ENCODE data around the gene TAOK3.
"Not testable (repeated sequence)": the region's sequence is repeated elsewhere in the genome, so short reads cannot be mapped to it uniquely, and the experiment has no call there.

TAOK3 gene

DNA sequence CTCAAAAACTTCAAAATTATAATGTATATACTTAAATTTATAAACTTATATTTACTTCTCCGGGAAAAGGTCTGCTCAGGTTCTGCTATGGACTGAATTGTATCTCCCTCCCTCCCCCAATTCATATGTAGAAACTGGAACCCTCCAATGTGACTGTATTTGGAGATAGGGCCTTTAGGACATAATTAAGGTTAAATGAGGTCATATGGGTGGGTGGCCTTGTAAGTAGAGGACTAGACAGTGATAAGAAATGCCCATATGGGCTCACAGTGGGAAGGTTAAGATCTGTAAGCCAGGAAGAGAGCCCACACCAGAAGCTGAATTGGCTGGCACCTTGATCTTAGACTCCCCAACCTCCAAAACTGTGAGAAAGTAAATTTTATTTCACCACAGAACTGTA lies 84.5 kb downstream of the TAOK3 start:
- no peak for DNase-seq

DNA sequence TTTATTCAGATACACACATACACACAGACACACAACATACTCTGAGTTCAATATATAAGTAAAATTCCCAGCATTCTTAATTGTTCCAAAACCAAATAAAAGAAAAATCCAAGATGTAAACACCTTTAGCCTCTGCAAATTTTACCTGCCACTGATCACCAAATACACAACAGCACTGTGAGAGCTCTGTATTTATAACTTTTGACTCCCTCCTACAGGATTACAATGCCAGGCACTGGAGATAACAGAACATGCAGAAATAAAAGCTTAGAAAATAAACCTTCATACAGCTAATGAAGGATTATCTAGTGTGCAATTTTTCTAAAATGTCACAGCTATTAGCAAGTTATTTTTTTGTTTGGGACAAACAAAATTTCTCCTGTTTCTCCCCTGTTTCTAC lies 85.0 kb downstream of the TAOK3 start:
- DNase-seq = no peak

DNA sequence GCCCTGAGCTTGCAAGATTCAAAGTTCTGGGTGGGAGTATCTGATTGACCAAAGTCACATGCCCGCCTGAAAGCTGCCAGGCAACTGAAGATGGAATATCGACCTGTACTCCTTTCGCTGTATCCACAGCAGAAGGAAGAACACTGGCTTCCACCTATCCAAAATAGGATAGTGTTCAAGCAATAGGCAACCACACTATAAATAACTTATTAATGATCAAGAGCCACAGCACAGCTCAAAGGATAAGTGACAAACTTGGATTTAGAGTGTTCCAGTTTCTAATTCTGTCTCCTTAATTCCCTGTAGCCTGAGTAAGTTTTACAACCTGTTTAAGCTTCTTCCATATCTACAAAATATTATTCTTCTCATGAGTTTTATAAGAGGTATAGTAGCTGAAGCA lies 89.9 kb downstream of the TAOK3 start:
- no peak for DNase-seq

DNA sequence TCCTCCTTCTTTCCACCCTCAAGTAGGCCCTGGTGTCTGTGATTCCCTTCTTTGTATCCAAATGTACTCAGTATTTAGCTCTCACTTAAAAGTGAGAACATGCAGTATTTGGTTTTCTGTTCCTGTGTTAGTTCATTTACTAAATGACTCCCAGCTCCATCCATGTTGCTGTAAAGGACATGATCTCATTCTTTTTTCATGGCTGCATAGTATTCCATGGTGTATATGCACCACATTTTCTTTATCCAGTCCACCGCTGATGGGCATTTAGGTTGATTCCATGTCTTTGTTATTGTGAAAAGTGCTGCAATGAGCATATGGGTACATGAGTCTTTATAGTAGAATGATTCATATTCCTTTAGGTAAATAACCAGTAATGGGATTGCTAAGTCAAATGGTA lies 94.4 kb downstream of the TAOK3 start:
- DNase-seq = not testable (repeated sequence)

DNA sequence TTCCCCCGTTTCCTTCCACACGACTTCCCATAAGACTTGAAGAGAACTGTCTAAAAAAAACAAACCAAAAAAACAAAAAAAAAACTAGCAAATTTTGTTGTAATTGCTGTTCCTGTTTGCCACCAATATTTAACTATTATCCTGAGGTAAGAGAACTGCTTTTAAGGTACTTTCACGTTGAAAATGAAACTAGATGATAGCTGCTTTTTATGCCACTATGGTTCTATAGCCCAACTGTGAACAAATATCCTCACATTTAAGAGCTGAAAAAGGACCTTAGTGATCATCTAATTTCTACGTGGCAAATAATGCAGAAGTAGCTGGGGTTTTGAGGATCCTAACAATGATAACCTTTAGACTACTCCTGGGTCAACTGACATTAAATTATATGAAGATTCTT lies 98.6 kb downstream of the TAOK3 start:
- DNase-seq = no peak

DNA sequence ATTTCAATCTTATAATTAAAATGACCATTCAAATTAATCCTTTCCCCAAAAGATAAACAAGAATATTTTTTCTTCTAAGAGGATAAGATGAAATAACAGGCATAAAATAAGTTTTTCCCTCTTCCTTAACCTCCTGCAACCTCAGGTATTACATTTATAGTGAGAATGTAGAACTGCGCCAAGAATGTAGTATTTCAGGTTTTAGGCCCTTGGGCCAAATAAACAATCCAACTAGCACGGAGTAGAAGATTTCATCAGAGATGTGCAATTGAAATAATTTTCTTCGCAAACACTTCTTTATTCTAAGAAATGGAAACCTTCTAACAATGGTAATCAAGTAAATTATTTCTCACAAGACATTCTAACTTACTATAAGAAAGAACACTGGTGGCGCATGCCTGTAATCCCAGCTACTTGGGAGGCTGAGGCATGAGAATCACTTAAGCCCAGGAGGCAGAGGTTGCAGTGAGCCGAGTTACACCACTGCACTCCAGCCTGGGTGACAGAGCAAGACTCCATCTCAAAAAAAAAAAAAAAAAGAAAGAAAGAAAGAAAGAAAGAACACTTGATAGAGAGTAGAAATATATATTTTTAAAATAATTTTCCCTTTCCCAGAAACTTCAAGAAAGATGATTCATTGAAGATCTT lies 100.8 kb downstream of the TAOK3 start:
- DNase-seq = no peak

DNA sequence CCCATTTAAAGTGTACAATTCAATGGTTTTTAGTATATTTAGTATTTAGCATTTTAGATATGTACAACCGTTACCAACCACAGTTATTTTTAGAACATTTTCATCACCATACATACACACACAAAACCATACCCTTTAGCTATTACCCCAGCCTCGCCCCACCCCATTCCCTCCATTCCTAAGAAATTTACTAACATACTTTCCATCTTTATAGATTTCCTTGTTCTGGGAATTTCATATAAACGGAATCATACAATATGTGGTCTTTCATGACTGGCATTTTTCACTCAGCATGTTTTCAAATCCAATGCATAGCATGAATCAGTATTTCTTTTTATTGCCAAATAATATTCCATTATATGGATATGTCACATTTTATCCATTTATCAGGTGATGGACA lies 101.5 kb downstream of the TAOK3 start:
- no peak for DNase-seq

DNA sequence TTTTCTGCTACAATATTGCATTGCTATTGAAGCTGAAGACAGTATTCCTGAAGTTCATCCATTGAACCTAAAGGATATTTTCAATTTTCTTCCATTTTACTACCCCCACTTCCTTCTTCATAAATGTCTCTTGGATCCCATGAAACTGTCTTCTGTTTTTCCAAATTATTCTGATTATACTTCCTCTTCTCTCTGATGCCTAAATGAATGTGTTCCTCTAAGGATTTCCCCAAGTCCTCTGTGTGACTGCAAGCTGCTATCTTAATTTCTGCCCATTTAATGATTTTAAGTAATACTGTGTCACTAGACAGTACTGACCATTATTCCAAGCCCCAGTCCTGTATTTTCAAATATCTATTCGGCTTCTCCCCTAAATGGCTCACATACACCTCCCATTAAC lies 102.9 kb downstream of the TAOK3 start:
- DNase-seq = no peak

DNA sequence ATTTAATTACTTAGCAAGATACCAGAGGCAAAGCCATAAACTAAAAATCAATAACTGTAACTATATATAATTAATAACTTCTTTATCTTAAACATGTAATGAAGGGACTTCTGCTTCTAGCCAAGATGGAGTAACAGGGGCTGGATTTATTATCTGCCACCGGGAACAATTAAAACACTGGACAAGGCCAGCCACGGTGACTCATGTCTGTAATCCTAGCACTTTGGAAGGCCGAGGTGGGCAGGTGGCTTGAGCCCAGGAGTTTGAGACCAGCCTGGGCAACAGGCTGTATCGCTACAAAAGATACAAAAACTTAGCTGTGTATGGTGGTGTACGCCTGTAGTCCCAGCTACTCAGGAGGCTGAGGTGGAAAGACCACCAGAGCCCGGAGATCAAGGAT lies 113.6 kb downstream of the TAOK3 start:
- DNase-seq = no peak

DNA sequence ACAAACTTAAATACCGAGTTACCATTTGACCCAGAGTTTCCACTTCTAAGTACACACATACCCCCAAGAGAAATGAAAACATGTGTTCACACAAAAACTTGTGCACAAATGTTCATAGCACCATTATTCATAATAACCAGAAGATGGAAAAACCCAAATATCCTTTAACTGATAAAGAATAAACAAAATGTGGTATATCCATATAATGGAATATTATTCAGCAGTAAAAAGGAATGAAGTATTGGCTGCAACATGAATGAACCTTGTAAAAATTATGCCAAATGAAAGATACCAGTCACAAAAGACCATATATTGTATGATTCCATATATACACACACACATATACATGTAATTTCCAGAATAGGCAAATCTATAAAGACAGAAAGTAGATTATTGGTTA lies 116.4 kb downstream of the TAOK3 start:
- no peak for DNase-seq

DNA sequence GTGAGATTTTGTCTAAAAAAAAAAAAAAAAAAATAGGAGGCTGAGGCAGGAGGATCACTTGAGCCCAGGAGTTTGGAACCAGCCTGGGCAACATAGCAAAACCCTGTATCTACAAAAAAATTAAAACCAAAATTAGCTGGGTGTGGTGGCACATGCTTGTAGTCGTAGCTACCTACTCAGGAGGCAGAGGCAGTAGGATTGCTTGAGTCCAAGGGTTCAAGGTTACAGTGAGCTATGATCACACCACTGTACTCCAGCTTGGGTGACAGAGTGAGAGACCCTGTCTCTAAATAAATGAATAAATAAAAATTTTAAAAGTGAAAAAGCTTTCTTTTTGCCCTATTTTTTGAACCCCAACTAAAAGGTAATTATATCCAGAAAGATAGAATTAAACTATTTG lies 123.2 kb downstream of the TAOK3 start:
- no peak for DNase-seq

DNA sequence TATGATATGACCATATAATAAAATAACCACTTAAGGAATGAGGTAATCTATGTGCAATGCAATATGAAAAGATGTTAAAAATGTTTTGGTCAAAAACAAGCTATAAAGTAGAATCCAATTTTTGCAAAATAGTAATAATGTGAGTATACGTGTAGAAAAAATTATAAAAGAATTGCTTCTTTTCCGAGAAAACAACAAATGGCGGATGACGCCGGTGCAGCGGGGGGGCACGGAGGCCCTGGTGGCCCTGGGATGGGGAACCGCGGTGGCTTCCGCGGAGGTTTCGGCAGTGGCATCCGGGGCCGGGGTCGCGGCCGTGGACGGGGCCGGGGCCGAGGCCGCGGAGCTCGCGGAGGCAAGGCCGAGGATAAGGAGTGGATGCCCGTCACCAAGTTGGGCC lies 126.8 kb downstream of the TAOK3 start:
- not testable (repeated sequence) for DNase-seq

DNA sequence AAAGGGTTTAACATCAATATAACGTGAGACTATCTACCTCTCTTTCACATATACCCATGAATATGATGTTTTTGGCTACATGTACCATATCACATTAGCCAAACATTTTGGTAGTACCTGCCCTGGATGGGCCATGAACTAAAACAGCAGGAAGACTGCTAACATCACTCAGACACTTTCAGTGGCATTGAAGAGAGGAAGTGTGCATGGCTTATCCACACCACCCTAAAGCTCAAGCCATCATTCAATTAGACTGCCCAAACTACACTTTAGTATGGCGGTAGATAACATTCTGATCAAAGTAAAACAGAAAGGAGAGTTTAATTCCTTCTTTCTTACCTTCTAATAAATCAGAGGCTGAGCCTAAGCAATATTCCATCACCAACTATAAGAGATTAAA lies 133.8 kb downstream of the TAOK3 start:
- no peak for DNase-seq

DNA sequence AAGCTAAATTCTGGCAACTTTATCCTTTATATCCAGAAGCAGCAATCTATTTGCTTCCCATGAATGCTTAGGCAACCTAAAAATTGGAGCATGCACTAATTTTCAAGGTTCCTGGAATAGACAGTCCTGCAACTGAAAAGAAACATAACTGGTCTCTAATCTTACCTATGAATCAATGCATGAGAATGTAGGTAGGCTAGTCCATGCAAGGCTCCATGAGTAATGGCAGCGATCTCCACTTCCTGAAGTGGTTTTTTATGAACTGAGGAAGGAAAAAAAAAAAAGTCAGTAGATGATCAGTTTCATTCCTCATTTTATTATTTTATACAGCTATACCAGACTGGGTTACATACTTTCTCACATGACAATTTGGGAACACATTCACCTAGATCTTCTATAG lies 134.8 kb downstream of the TAOK3 start:
- no peak for DNase-seq

DNA sequence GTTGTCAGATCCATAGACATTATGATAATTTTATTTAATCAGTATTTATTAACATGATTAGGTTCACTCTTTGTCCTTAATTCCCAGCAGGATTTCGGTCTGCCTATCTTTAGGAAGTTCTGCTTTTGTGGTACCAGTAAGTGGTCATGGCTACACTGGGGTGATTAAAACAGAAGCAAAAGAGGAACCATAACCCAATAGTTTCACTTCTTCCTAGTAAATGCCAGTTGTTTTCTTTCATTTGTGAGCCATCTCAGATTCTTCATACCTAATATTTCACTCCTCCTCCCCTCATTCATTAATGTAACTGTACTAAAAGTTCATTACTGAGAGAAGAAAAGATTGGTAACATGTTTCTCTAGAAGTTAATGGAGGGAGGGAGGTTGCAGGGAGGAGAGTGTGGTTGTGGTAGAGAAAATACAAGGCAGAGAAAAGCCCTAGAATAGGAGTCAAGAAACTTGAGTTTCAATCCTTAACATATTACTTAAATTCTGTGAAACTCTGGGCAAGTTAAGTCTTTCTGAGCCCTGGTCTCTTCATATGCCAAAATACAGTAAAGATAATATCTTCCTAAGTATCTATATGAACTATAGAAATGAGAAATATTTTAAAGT lies 135.5 kb downstream of the TAOK3 start:
- DNase-seq = no peak

DNA sequence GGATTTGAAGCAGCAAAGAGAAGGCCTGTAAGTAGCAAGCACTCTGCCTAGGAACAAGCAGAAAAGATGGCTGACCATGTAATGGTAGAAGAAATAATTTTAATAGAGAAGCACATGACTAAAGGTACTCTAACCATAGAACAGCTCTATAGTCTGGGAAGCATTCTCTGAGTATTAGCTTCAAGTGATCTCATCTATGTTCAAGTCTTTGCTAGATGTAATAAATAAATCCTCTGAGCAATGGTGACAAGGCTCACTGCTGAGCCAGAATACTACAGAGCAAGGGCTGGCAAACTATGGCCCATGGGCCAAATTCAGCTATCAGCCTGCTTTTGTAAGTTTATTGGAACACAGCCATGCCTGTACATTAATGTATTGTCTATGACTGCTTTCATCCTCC lies 152.0 kb downstream of the TAOK3 start:
- no peak for DNase-seq

DNA sequence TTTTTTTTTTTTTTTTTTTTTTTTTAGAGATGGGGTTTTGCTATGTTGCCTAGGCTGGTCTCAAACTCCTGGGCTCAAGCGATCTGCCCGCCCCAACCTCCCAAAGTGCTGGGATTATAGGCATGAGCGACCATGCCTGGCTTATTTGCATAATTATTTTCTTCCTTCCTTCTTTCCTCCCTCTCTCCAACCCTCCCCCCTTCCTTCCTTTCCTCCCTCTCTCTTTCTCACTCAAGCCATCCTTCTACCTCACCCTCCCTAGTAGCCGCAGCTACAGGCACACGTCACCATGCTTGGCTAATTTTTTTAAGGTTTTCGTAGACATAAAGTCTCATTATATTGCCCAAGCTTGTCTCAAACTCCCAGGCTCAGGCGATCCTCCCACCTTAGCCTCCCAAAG lies 152.9 kb downstream of the TAOK3 start:
- no peak for DNase-seq

DNA sequence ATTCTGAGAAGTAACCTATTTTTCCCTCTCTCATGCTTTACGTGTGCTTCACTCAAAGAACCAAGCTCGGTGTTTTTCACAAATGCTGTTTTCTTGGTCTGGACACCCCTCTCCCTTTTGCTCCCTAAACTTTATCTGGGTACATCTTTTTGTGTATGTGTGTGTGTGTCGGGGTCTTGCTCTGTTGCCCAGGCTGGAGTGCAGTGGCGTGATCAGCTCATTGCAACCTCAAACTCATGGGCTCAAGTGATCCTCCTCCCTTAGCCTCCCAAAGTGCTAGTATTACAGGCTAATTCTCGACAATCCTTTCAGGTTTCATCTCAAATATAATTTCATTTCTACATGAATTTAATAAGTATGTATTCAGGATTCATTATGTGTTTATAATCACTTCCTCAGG lies 153.6 kb downstream of the TAOK3 start:
- no peak for DNase-seq

DNA sequence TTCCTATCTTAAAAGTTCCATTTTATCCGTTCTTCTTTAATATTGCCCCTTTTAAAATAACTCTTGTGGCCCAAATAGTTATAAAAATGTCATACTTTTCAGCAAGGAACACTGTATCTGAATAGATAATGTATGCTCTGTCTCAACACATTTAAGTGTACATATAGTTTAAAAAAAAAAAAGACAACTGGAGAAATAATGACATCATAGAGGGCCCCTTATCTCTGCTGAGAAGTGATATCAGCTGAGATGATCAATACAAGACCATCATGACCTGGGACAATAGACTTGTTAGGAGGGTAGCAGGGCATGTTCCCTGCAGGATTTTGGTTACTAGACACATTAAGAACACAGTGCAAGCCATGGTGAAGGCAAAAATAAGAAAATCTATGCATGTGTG lies 159.3 kb downstream of the TAOK3 start:
- no peak for DNase-seq

DNA sequence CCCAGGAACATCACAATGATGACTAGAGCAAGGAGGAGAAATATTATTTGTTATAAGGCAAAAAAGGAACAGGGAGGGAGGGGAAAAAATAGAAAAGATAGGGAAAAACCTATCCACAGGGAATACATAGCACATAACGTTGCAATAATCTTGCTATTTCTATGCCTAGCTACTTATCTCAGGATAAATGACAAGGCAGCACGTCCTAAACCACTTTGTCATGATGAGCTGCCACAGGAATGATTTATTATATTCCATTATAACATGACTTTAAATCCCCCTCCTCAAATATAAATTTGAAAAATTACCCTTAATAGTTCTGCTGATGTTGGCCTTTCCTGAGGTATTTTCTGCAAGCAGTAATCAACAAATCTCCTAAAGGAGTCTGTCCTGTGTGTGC lies 160.1 kb downstream of the TAOK3 start:
- no peak for DNase-seq

DNA sequence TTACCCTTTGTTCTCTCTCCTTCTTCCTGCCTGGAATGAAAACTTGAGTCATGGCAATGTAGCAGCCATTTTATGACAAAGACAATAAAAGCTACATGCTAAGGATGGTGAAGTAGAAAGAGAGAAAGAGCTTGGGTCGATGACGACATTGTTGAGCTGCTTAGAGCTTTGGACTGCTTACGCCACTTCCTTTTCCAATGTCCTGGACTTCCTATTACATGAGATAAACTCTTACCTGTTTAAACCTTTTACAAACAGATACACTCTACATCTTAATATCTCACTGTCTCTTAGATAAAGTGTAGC lies 166.6 kb downstream of the TAOK3 start:
- no peak for DNase-seq

DNA sequence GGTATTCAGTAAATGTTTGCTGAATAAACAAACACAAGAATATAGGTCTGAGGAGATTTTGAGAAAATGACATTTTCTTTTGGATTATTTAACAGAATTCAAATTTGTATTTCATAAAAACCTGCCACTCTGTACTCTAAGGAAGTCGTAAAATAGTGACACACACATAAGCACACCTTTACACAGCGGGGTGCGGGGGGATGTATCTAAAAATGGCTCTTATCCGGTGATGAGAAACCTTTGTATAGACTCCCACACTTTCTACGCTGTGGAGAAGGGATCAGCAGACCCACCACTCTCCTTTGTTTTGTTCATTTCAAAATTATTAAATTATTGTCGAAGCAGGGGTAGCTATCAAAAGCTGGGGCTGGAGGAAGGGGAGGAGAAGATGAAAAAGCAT lies 178.7 kb downstream of the TAOK3 start:
- DNase-seq = no peak

DNA sequence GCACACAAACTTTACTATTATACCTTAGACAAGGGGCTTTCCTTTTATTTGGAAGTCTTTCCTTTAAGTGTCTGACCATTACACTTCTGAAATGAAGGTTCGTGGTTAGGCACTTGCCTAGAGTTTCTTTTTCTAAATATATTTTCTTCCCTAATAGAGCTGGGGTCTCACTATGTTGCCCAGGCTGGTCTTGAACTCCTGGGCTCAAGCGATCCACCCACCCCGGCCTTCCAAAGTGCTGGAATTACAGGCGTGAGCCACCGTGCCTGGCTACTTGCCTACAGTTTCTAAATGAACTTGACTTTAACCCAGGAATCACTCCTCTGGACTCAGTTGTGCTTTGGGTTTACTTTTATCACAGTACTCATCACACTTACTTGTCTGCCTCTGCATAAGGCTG lies 179.2 kb downstream of the TAOK3 start:
- no peak for DNase-seq

DNA sequence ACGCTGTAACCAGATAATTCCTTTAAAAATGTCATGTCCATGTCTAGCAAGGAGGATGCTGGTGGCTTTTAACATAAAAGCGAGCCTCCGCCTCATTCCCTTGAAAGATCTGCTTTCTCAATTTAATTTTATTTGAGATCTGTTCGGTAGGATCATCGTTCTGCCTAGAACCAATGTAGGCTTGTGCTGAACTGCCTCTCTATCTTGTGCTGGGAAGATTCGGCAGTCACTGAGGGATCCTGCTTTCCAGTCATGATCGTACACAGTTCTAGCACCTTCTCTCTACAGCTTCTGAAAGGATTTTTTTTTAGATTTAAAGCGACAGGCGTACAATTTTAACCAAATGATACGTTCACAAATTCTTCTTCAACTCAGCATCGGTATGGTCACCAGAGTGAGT lies 182.4 kb downstream of the TAOK3 start:
- DNase-seq = peak; percentile 29

DNA sequence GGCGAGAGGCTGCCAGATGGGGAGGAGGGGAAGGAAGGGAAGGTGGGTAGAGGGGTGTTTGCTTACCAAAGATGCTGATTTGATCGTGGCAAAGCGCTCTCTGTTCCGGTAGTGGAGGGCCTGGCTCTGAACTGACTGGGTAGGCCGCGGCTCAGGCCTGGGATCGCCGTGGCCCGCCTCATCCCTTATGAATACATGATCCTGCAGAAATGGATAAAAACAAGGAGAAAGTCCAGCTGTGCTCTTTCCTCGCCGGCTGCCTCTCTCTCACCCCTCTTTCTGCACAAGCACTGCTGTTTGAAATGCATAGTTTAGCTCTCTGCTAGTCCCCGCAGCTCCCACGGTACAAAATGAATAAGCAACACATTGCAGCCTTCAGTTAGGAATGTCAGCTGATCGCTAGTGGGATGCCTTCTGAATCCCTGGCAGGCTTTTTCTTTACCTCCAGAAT lies 182.9 kb downstream of the TAOK3 start:
- DNase-seq = peak; percentile 60

All from NCI-H1694 (cell line).